C4-2B (cell line): ENCODE results near the gene SERPINE1.

Source experiments
- H3K27ac ChIP-seq: fragments of 450-650 bp; 2 replicates; pipeline ENCODE4 v1.5.1; 2017
- ZFX ChIP-seq: fragments of 450-650 bp; IDR thresholded peaks from 2 replicates; pipeline ENCODE4 v1.6.1; 2017
- TF ChIP-seq, protein P1 (sequence below): fragments of 450-650 bp; conservative IDR thresholded peaks from 2 replicates; pipeline ENCODE4 v1.5.1; 2017; ENCODE audit warnings: mild to moderate bottlenecking

The SERPINE1 gene

DNA sequence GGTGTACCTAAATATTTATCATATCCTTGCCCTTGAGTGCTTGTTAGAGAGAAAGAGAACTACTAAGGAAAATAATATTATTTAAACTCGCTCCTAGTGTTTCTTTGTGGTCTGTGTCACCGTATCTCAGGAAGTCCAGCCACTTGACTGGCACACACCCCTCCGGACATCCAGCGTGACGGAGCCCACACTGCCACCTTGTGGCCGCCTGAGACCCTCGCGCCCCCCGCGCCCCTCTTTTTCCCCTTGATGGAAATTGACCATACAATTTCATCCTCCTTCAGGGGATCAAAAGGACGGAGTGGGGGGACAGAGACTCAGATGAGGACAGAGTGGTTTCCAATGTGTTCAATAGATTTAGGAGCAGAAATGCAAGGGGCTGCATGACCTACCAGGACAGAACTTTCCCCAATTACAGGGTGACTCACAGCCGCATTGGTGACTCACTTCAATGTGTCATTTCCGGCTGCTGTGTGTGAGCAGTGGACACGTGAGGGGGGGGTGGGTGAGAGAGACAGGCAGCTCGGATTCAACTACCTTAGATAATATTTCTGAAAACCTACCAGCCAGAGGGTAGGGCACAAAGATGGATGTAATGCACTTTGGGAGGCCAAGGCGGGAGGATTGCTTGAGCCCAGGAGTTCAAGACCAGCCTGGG, 11.4 kb downstream of the SERPINE1 start:
- TF ChIP-seq, protein P1, sequence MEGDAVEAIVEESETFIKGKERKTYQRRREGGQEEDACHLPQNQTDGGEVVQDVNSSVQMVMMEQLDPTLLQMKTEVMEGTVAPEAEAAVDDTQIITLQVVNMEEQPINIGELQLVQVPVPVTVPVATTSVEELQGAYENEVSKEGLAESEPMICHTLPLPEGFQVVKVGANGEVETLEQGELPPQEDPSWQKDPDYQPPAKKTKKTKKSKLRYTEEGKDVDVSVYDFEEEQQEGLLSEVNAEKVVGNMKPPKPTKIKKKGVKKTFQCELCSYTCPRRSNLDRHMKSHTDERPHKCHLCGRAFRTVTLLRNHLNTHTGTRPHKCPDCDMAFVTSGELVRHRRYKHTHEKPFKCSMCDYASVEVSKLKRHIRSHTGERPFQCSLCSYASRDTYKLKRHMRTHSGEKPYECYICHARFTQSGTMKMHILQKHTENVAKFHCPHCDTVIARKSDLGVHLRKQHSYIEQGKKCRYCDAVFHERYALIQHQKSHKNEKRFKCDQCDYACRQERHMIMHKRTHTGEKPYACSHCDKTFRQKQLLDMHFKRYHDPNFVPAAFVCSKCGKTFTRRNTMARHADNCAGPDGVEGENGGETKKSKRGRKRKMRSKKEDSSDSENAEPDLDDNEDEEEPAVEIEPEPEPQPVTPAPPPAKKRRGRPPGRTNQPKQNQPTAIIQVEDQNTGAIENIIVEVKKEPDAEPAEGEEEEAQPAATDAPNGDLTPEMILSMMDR = peak; percentile 96
- TF ChIP-seq ZFX = no peak
- no peak overlapping the region for H3K27ac ChIP-seq

DNA sequence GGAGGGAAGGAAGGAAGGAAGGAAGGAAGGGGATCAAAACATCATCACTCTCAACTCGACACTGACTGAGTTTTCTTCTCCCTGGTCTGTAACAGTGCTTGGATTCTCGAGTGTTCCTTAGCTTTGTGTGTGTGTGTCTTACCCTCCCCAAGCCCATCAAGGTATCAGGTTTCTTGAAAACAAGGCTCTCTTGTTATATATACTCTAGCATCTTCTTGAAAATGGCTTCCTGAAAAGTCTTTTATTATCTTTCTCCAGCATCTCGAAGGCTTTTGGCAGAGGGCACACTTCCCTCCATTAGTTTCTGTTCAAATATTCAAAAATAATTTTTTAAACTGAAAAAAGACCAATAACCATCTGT, 13.4 kb downstream of the SERPINE1 start:
- no peak overlapping the region for H3K27ac ChIP-seq
- TF ChIP-seq ZFX = no peak
- TF ChIP-seq, protein P1 = no peak

DNA sequence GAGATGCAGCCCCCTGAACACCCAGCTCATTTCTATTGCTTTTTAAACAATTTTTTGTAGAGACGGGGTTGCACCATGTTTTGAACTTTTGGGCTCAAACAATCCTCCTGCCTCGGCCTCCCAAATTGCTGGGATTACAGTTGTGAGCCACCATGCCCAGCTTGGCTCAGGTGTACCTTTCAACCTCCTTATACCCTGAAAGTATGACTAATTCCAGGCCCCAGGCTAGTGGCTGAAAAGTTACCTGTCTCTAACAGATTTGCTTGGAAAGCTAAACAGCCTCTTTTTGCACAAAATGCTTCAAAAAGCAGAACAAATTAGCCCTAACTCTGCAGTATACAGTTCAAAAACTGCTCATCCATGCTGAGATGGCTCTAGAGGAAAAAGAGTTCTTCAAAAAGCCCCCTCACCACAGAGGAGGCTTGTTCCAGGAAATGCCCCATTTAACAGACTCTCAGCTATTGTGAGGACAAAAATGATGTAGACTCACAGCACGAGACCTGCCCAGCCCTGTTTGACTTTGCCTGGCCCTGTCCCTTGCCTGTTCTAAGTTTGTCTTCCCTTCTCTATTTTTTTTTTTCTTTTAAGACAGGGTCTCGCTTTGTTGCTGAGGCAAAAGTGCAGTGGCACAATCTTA, 14.0 kb downstream of the SERPINE1 start:
- H3K27ac ChIP-seq = no peak overlapping the region
- no peak for TF ChIP-seq ZFX
- TF ChIP-seq, protein P1 = no peak

DNA sequence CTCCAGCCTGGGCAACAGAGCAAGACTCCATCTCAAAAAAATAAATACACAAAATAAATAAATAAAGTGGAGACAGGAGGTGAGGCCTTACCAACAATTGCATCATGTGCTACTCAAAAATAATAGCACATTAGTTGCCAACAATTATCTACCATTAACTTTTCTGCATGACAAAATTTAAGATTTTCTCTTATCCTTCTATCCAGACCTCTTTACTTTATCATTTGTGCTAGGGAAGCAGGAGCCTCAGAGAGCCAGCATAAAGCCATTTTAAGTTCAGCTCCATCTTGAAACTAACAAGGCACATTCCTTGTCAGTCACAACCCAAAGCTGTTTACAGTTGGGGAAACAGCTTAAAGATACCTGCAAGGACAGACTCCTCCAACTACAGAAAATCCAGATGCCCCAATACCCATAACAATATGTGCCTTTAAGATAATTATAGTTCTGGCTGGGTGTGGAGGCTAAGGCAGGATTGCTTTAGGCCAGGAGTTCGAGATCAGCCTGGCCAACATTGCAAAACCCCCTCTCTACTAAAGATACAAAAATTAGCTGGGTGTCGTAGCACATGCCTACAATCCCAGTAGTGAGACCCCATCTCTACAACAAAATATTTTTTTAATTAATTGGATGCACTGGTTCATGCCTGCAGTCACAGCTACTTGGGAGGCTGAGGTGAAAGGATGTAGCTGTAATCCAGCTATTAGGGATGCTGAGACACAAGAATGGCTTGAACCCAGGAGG, 25.2 kb downstream of the SERPINE1 start:
- TF ChIP-seq, protein P1 = no peak
- no peak for TF ChIP-seq ZFX
- no peak overlapping the region for H3K27ac ChIP-seq

DNA sequence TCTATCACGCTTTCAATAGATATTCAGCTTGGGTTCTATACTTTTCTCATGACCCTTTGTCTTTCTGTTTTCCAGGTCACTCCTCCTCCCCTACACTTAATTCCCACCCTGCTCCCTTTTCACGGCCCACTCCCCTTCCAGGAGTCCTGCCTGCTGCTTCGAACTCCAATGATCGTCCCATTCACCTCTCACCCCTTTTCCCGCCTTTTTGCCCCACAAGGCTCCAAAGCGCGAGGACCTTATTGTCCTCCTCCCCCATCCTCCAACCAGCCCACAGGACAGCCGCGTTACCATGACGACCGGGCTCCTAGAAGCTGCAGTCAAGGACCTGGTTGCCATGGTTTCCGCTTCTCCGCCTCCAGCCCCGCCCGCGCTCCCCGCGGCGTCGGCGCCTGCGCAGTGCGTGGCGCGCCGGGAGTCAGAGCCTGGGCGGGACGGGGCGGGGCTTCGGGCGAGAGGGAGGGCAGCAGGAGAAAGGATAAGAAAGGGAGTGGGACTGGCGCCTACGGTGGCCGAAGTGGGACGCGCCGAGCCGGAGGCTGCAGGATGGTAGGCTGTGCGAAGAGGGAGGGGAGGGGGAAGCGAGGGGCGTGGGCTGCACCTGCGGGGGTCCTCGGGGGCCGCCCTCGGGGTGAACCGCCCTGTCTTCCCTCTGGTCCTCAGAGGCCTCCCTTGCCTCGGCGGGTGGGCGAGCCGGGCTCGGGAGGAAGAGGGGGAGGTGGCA, 27.2 kb downstream of the SERPINE1 start, which contains the start of gene AP1S1:
Gene AP1S1 (plus strand): TSS at position 508 of the 724 bp plus-strand sequence. CDS start 39 bp downstream, at position 547.
- H3K27ac ChIP-seq = peak within 1 kb of the TSS; percentile 95
- no peak for TF ChIP-seq ZFX
- TF ChIP-seq, protein P1 = no peak

DNA sequence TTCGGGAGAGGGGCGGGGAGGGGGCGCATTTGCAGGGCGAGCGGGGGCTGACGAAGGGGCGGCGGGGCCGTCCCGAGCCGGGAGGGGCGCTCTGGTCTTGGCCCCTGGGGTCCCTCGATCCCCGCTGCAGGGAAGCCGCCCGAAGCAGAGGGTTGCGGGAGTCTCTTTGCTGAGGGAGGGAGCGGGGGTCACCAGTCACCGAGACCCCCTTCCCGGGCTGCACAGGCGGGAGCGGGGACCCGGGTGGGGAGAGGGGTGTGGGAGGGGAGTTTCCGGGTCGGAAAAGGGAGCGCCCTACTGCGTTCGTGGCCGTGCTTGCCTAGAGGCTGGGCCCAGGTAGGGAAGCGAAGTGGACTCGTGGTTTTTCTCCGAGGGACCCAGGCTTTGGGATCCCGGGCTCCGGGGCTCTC, 27.8 kb downstream of the SERPINE1 start:
- TF ChIP-seq, protein P1 = no peak
- TF ChIP-seq ZFX = peak; percentile 39; the same call in 1 of the 2 replicates
- H3K27ac ChIP-seq = peak overlapping the region; percentile 95
